GM12891 (cell line): ENCODE measurements around the gene ZFAND3.

ENCODE experiments used
- PAX5 ChIP-seq: IDR thresholded peaks from 2 replicates; pipeline ENCODE4 v1.6.1; 2011; ENCODE audit warnings: low read length, moderate library complexity, mild to moderate bottlenecking; ENCODE audit not compliant: insufficient read depth, severe bottlenecking
- POLR2A ChIP-seq: IDR thresholded peaks from 2 replicates; pipeline ENCODE4 v1.6.1; 2011; ENCODE audit warnings: low read depth, low read length, control low read depth
- POLR2AphosphoS5 ChIP-seq: IDR thresholded peaks from 2 replicates; pipeline ENCODE4 v1.6.1; 2011; ENCODE audit warnings: low read depth, low read length, control low read depth
- POU2F2 ChIP-seq: IDR thresholded peaks from 2 replicates; pipeline ENCODE4 v1.6.1; 2011; ENCODE audit warnings: low read depth, mild to moderate bottlenecking, control low read depth, low read length, moderate library complexity
- SPI1 ChIP-seq: IDR thresholded peaks from 2 replicates; pipeline ENCODE4 v1.6.1; 2011; ENCODE audit warnings: low read depth, low read length, control low read depth
- TAF1 ChIP-seq: IDR thresholded peaks from 2 replicates; pipeline ENCODE4 v1.6.1; 2011; ENCODE audit warnings: low read depth, low read length, control low read depth

DNA sequence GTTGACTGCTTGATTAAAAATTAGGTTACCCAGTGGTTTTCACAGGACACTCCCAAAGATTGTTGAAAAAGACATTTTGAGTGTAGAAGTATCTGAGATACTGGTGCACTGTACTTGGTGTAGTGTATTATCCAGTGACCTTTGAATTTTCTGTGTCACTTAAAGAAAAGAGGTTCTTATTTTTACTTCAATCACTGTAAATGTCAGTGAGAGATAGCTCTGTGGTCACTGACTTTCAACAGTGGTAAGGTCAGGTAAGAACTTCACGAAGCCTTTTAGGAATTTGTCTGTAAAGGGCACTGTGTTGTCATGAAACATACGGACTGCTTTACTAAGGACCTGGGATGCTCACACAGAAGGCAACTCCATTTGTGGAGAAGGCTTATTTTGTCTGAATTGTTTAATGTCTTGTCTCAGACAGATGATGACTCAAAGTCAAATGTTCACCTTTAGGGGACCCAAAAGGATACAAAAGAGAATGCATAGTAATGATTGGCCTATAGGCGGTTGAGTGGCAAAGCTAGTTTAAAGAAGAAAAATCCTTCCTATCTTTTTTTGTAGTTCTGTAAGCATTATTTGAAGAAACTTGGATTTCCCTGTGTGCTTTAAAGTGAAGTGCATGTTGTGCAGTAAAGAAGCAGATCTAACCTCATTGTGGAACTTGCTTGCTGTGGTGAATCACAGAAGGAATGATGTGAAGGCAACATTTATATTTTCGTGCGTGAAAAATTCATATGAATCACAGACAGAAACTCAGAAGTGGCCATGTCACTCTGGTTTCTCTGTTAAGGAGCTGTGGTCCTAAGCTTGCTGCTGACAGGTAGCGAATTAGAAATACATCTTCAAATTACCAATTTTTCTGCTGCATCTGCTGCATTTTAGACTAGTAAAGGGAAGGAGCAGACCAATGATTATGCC is 47.3 kb downstream of the ZFAND3 start:
- TF ChIP-seq POLR2A (no peak), SPI1 (no peak), TAF1 (no peak), POLR2AphosphoS5 (no peak), POU2F2 (no peak), PAX5 (no peak)
